H1 (cell line): ENCODE results near the gene ASXL2. TPM values are rescaled to one million over a fixed set of nuclear protein-coding genes. Genes with fewer than 3 reads are reported as not detected.

ENCODE experiments used
- CTCF ChIA-PET: fragments of 300-600 bp; sonication (Branson Sonifier 250); formaldehyde crosslinking; loops from one replicate; lab custom pipeline; 2021; ENCODE audit not compliant: partially characterized antibody; lab: Charles Lee
- POLR2A ChIA-PET: fragments of 300-600 bp; sonication (Branson Sonifier 250); formaldehyde crosslinking; loops from one replicate; lab custom pipeline; 2021; ENCODE audit warnings: inconsistent platforms; ENCODE audit not compliant: partially characterized antibody; lab: Charles Lee
- DNase-seq, 2 experiments: peaks; one replicate each; pipeline versions ENCODE4 v3.0.0 to v3.0.0-alpha.2; 2010 to 2022; ENCODE audit warnings: low spot score in 2 of 2, low read depth in 1 of 2, mixed read lengths in 1 of 2
- FAIRE-seq: peaks from 2 replicates; lab custom pipeline; 2011; peaks lifted over from hg19 to GRCh38; lab: Jason Lieb, UNC
- H2AFZ ChIP-seq: 2 replicates; pipeline ENCODE4 v1.8.1; 2012; ENCODE audit warnings: low read length, inconsistent platforms
- H2AK5ac ChIP-seq: 2 replicates; pipeline ENCODE4 v1.6.1; 2013; ENCODE audit warnings: low read depth, low read length
- H2BK120ac ChIP-seq: replicated peaks from 2 replicates; pipeline ENCODE3; 2013; ENCODE audit warnings: low read depth, low read length, inconsistent platforms
- H2BK12ac ChIP-seq: 2 replicates; pipeline ENCODE4 v1.6.1; 2013; ENCODE audit warnings: low read depth, low read length
- H2BK15ac ChIP-seq: 2 replicates; pipeline ENCODE4 v1.6.1; 2013; ENCODE audit warnings: low read length
- H2BK20ac ChIP-seq: 2 replicates; pipeline ENCODE4 v1.6.1; 2013; ENCODE audit warnings: low read length
- H2BK5ac ChIP-seq: 2 replicates; pipeline ENCODE4 v1.6.1; 2013; ENCODE audit warnings: low read depth, low read length
- H3K14ac ChIP-seq: 2 replicates; pipeline ENCODE4 v1.6.1; 2013; ENCODE audit warnings: inconsistent platforms; ENCODE audit not compliant: insufficient read length
- H3K18ac ChIP-seq: 2 replicates; pipeline ENCODE4 v1.6.1; 2013; ENCODE audit warnings: low read length; ENCODE audit errors: extremely low read depth
- H3K23ac ChIP-seq: 2 replicates; pipeline ENCODE4 v1.6.1; 2013; ENCODE audit warnings: inconsistent platforms; ENCODE audit not compliant: insufficient read length
- H3K23me2 ChIP-seq: 2 replicates; pipeline ENCODE4 v1.6.1; 2013; ENCODE audit warnings: low read depth, low read length
- H3K27ac ChIP-seq: 2 replicates; pipeline ENCODE4 v1.6.1; 2011; ENCODE audit warnings: low read depth, low read length, inconsistent platforms
- H3K27me3 ChIP-seq, 4 experiments: replicated peaks in 1 of 4; 1 replicate in 1 of 4; 2 replicates in 3 of 4; pipeline versions ENCODE4 v1.6.1 to v1.8.1; 2011 to 2013; ENCODE audit warnings: low read length in 3 of 4, mild to moderate bottlenecking in 3 of 4, inconsistent platforms in 2 of 4, mixed read lengths in 2 of 4, moderate library complexity in 1 of 4; ENCODE audit not compliant: control insufficient read depth in 3 of 4, insufficient read depth in 3 of 4; ENCODE audit errors: extremely low read depth in 1 of 4
- H3K36me3 ChIP-seq, 4 experiments: 2 replicates each; pipeline versions ENCODE4 v1.6.1 to v1.8.1; 2011 to 2013; ENCODE audit warnings: mild to moderate bottlenecking in 4 of 4, low read length in 3 of 4, moderate library complexity in 2 of 4, control low read depth in 1 of 4, inconsistent platforms in 1 of 4; ENCODE audit not compliant: insufficient read depth in 4 of 4, control insufficient read depth in 2 of 4
- H3K4ac ChIP-seq: replicated peaks from 2 replicates; pipeline ENCODE3; 2013; ENCODE audit warnings: low read length, low read depth, mixed read lengths, inconsistent platforms; ENCODE audit not compliant: insufficient read length
- H3K4me1 ChIP-seq, 4 experiments: replicated peaks in 1 of 4; 1 replicate in 1 of 4; 2 replicates in 3 of 4; pipeline versions ENCODE4 v1.6.1 to v1.8.1; 2011 to 2013; ENCODE audit warnings: low read length in 3 of 4, inconsistent platforms in 2 of 4, mixed read lengths in 1 of 4; ENCODE audit not compliant: insufficient read depth in 4 of 4, control insufficient read depth in 3 of 4
- H3K4me2 ChIP-seq, 2 experiments: 2 replicates each; pipeline versions ENCODE4 v1.6.1 to v1.8.1; 2011 to 2013; ENCODE audit warnings: low read depth in 2 of 2, low read length in 2 of 2, control low read depth in 1 of 2, inconsistent platforms in 1 of 2, mild to moderate bottlenecking in 1 of 2; ENCODE audit not compliant: insufficient read depth in 1 of 2
- H3K4me3 ChIP-seq, 4 experiments: fragments of 200-600, 300-600 bp in 1 of 4; sonication (generic), shearing (Covaris generic), sonication (Bioruptor Twin) in 1 of 4; 2 replicates each; pipeline versions ENCODE4 v1.5.1 to v1.8.1; 2011 to 2016; ENCODE audit warnings: low read length in 4 of 4, low read depth in 3 of 4, control low read depth in 2 of 4, inconsistent platforms in 2 of 4, mild to moderate bottlenecking in 2 of 4, mixed read lengths in 1 of 4, moderate library complexity in 1 of 4; ENCODE audit not compliant: insufficient read depth in 2 of 4; ENCODE audit errors: extremely low read depth in 1 of 4
- H3K56ac ChIP-seq: replicated peaks from 2 replicates; pipeline ENCODE3; 2013; ENCODE audit warnings: low read depth, mild to moderate bottlenecking, mixed read lengths, low read length, inconsistent platforms; ENCODE audit not compliant: insufficient read length
- H3K79me1 ChIP-seq: 2 replicates; pipeline ENCODE4 v1.6.1; 2013; ENCODE audit warnings: low read depth, low read length, control low read depth
- H3K79me2 ChIP-seq, 2 experiments: 2 replicates each; pipeline versions ENCODE4 v1.6.1 to v1.8.1; 2012 to 2013; ENCODE audit warnings: low read length in 2 of 2, mild to moderate bottlenecking in 2 of 2, inconsistent platforms in 1 of 2; ENCODE audit not compliant: insufficient read depth in 2 of 2, control insufficient read depth in 1 of 2
- H3K9ac ChIP-seq, 4 experiments: replicated peaks in 1 of 4; 1 replicate in 1 of 4; 2 replicates in 3 of 4; pipeline versions ENCODE4 v1.6.1 to v1.8.1; 2011 to 2013; ENCODE audit warnings: low read depth in 3 of 4, low read length in 3 of 4, control low read depth in 2 of 4, mild to moderate bottlenecking in 2 of 4, moderate library complexity in 2 of 4, inconsistent platforms in 1 of 4; ENCODE audit errors: extremely low read depth in 1 of 4
- H3K9me3 ChIP-seq, 2 experiments: 2 replicates each; pipeline versions ENCODE4 v1.6.1 to v1.8.1; 2012 to 2013; ENCODE audit warnings: mild to moderate bottlenecking in 2 of 2, moderate library complexity in 2 of 2, control low read depth in 1 of 2, inconsistent platforms in 1 of 2, low read depth in 1 of 2, low read length in 1 of 2, mixed read lengths in 1 of 2; ENCODE audit not compliant: insufficient read depth in 2 of 2
- H4K20me1 ChIP-seq, 2 experiments: replicated peaks in 1 of 2; 2 replicates each; pipeline versions ENCODE3 to v1.8.1; 2011 to 2013; ENCODE audit warnings: inconsistent platforms in 2 of 2, low read length in 2 of 2, mild to moderate bottlenecking in 1 of 2; ENCODE audit not compliant: insufficient read depth in 2 of 2, control insufficient read depth in 1 of 2
- H4K5ac ChIP-seq: 2 replicates; pipeline ENCODE4 v1.6.1; 2013; ENCODE audit warnings: low read length, low read depth, mixed read lengths, inconsistent platforms; ENCODE audit not compliant: insufficient read length
- H4K8ac ChIP-seq: 2 replicates; pipeline ENCODE4 v1.8.0; 2013; ENCODE audit warnings: mild to moderate bottlenecking, moderate library complexity, low read length, inconsistent platforms; ENCODE audit not compliant: insufficient read depth; ENCODE audit errors: extremely low read depth
- H4K91ac ChIP-seq: replicated peaks from 2 replicates; pipeline ENCODE3; 2013; ENCODE audit warnings: low read length, mixed read lengths, inconsistent platforms; ENCODE audit not compliant: insufficient read length
- CBX8 ChIP-seq: fragments of 300-800, 300-1000 bp; sonication (generic); IDR thresholded peaks from 2 replicates; pipeline ENCODE4 v1.7.1; 2016; ENCODE audit warnings: low read depth, low read length, borderline replicate concordance
- EP300 ChIP-seq, 2 experiments: IDR thresholded peaks; 1 replicate in 1 of 2; 2 replicates in 1 of 2; pipeline ENCODE4 v1.6.1; 2011 to 2012; ENCODE audit warnings: low read depth in 2 of 2, low read length in 2 of 2, mild to moderate bottlenecking in 2 of 2, borderline replicate concordance in 1 of 2, inconsistent platforms in 1 of 2, moderate library complexity in 1 of 2
- MAX ChIP-seq: IDR thresholded peaks from 2 replicates; pipeline ENCODE4 v1.6.1; 2012; ENCODE audit warnings: inconsistent platforms
- NRF1 ChIP-seq: IDR thresholded peaks from 2 replicates; pipeline ENCODE4 v1.6.1; 2011; ENCODE audit warnings: mild to moderate bottlenecking, low read depth, low read length, improper control_type of control experiment
- SAP30 ChIP-seq: fragments of 300-600 bp; sonication (generic); IDR thresholded peaks from 2 replicates; pipeline ENCODE4 v1.7.1; 2012; ENCODE audit warnings: low read length, moderate library complexity, mild to moderate bottlenecking, inconsistent platforms; ENCODE audit not compliant: insufficient read depth, insufficient replicate concordance
- ZNF274 ChIP-seq: IDR thresholded peaks from 2 replicates; pipeline ENCODE4 v1.7.0; 2012; ENCODE audit warnings: low read length, borderline replicate concordance; ENCODE audit errors: extremely low read depth
- WGBS, 2 experiments: shearing (Covaris generic) in 1 of 2; methylation state at CpG; one replicate each; pipeline versions ENCODE4 v1.1.6 to v1.1.7; 2013 to 2015; ENCODE audit warnings: low lambda C conversion rate in 2 of 2, mixed read lengths in 2 of 2, inconsistent platforms in 1 of 2, low coverage in 1 of 2, missing lambda C conversion rate in 1 of 2; ENCODE audit not compliant: insufficient replicate concordance in 2 of 2, insufficient coverage in 1 of 2, insufficient read length in 1 of 2; ENCODE audit errors: extremely low coverage in 1 of 2, missing lambda C conversion rate in 1 of 2; 5-methylcytosine and 5-hydroxymethylcytosine counted together
- polyA plus RNA-seq, 7 experiments: library from polyadenylated mRNA; depleted of rRNA in 3 of 7; stranded (reverse) in 5 of 7; unstranded in 2 of 7; fragments of >200 nt in 5 of 7; fragments of 200-250 nt in 2 of 7; gene quantifications; 1 replicate in 5 of 7; 2 replicates in 1 of 7; 4 replicates in 1 of 7; pipeline versions ENCODE4 v1.2.1 to v1.2.3, GENCODE V29; 2011 to 2013; ENCODE audit warnings: missing spikeins in 2 of 7, mixed read lengths in 2 of 7
- total RNA-seq: library from RNA; stranded (reverse); fragmentation: NEBNext Ultra II Directional; extraction: Animal tissue kit (Norgen Biotek cat#: 25700); gene quantifications from 2 replicates; pipeline ENCODE4 v1.2.1, GENCODE V29; 2021

ASXL2 gene
- total and polyA plus RNA-seq, 2 of the 8 experiments (the other 6 are each of a cell fraction or from before 2014, with no cell fraction given): 7.2 to 41.3 TPM

- FAIRE-seq (no peak), DNase-seq (no peak)
- no peaks in the 10 kb centered on the region for H3K36me3 ChIP-seq
- H3K18ac ChIP-seq: no peak overlapping the region
- ChIA-PET CTCF (interaction anchor here (0.6 to 2.0 kb wide), 4 partner anchors 11 to 43 kb away, joined by 3 to 5 read pairs (median 4); no protein-coding TSS in a partner anchor), POLR2A (interaction anchor here (1.2 to 2.5 kb wide), 2 partner anchors 11 to 15 kb away, joined by 4 to 14 read pairs; partner anchors contain the start of gene ASXL2)
- no peak overlapping the region for H2BK12ac ChIP-seq
- H4K20me1 ChIP-seq: no peaks in the 10 kb centered on the region
- no peak overlapping the region for H3K4me3 ChIP-seq
- no peak overlapping the region for H3K56ac ChIP-seq
- no peak overlapping the region for H2BK20ac ChIP-seq
- no peak overlapping the region for H4K91ac ChIP-seq
- H4K8ac ChIP-seq: peak overlapping the region; percentile 51; the same call in 1 of the 2 replicates
- no peaks in the 10 kb centered on the region for H3K79me2 ChIP-seq
- TF ChIP-seq SAP30 (no peak), CBX8 (no peak), MAX (no peak), ZNF274 (no peak), NRF1 (no peak), EP300 (IDR thresholded peaks at IDR 0.05; ENCODE audit: borderline replicate concordance in 1 of 2, low read depth in 2 of 2, low read length in 2 of 2) (no peak)
- no peak overlapping the region for H3K4me2 ChIP-seq
- H3K79me1 ChIP-seq: no peaks in the 10 kb centered on the region
- no peaks in the 10 kb centered on the region; the same call in 1 of the 2 replicates for H3K23me2 ChIP-seq
- H3K14ac ChIP-seq: no peak overlapping the region
- H2AFZ ChIP-seq: 0 out of 2 replicates have a peak overlapping the region, but pooled peaks have one; percentile 80
- H3K4ac ChIP-seq: no peak overlapping the region
- no peaks in the 10 kb centered on the region for H3K9me3 ChIP-seq
- WGBS, 2 experiments: 92% methylated on average over 8 of the region's 8 CpGs; no CpG with 5 or more reads in 1 of the 2 experiments
- peaks cover 0 to 2% (median under 1%) of the 10 kb centered on the region in 4 experiments; a peak in 2 of 7 replicates for H3K4me1 ChIP-seq
- H2BK5ac ChIP-seq: no peak overlapping the region
- H3K23ac ChIP-seq: no peak overlapping the region
- H2AK5ac ChIP-seq: no peak overlapping the region
- no peak overlapping the region for H3K27ac ChIP-seq
- no peak overlapping the region for H4K5ac ChIP-seq
- H3K9ac ChIP-seq: no peak overlapping the region
- H3K27me3 ChIP-seq: no peaks in the 10 kb centered on the region
- H2BK15ac ChIP-seq: no peak overlapping the region
- H2BK120ac ChIP-seq: no peak overlapping the region
Measured at GRCh38 chr2:25894135-25894830, 16.0 kb upstream of the ASXL2 start.
